SK-N-SH treated with all-trans-retinoic acid at 6 μM for 48 hours (cell line): ENCODE results near the gene FRMD4A.

Experiments
- ATAC-seq: fragments of 200-7000 bp; cut with Tn5 transposase; 3 replicates; pipeline ENCODE4 v1.9.1; 2020; ENCODE audit warnings: mild to moderate bottlenecking, moderate library complexity
- ARNTL ChIP-seq: fragments of 450-650 bp; formaldehyde crosslinking; IDR thresholded peaks from 2 replicates; pipeline ENCODE4 v1.5.0; 2020; ENCODE audit warnings: low read depth, mild to moderate bottlenecking, moderate library complexity, borderline replicate concordance
- BACH2 ChIP-seq: fragments of 250-450 bp; sonication (Bioruptor Pico); IDR thresholded peaks from 2 replicates; pipeline ENCODE4 v1.9.0; 2021; ENCODE audit warnings: mild to moderate bottlenecking, borderline replicate concordance
- CSDC2 ChIP-seq: fragments of 250-450 bp; sonication (Bioruptor Pico); IDR thresholded peaks from 2 replicates; pipeline ENCODE4 v1.5.0; 2020; ENCODE audit warnings: mild to moderate bottlenecking, moderate library complexity
- ESRRG ChIP-seq: fragments of 250-450 bp; sonication (Bioruptor Pico); IDR thresholded peaks from 2 replicates; pipeline ENCODE4 v1.6.1; 2021; ENCODE audit warnings: mild to moderate bottlenecking
- GLIS3 ChIP-seq: fragments of 250-450 bp; sonication (Bioruptor Pico); IDR thresholded peaks from 2 replicates; pipeline ENCODE4 v1.5.0; 2020; ENCODE audit warnings: mild to moderate bottlenecking, moderate library complexity
- ISL1 ChIP-seq: fragments of 250-450 bp; sonication (Bioruptor Pico); IDR thresholded peaks from 2 replicates; pipeline ENCODE4 v2.1.2; 2022; ENCODE audit warnings: mild to moderate bottlenecking, moderate library complexity
- OSR1 ChIP-seq: fragments of 250-450 bp; sonication (Bioruptor Pico); IDR thresholded peaks from 2 replicates; pipeline ENCODE4 v1.8.0; 2022; ENCODE audit warnings: moderate library complexity, mild to moderate bottlenecking, inconsistent platforms
- PATZ1 ChIP-seq: fragments of 250-450 bp; sonication (Bioruptor Pico); IDR thresholded peaks from 2 replicates; pipeline ENCODE4 v1.8.0; 2020; ENCODE audit warnings: mild to moderate bottlenecking, moderate library complexity, borderline replicate concordance
- PPARA ChIP-seq: fragments of 250-450 bp; sonication (Bioruptor Pico); IDR thresholded peaks from 2 replicates; pipeline ENCODE4 v1.5.0; 2020; ENCODE audit warnings: mild to moderate bottlenecking, borderline replicate concordance
- RARB ChIP-seq: fragments of 250-450 bp; sonication (Bioruptor Pico); IDR thresholded peaks from 2 replicates; pipeline ENCODE4 v1.8.0; 2021; ENCODE audit warnings: mild to moderate bottlenecking, moderate library complexity
- SNAI2 ChIP-seq: fragments of 250-450 bp; sonication (Bioruptor Pico); IDR thresholded peaks from 2 replicates; pipeline ENCODE4 v1.5.0; 2020; ENCODE audit warnings: mild to moderate bottlenecking, moderate library complexity
- TCF4 ChIP-seq: fragments of 250-450 bp; sonication (Bioruptor Pico); IDR thresholded peaks from 2 replicates; pipeline ENCODE4 v1.8.0; 2021; ENCODE audit warnings: mild to moderate bottlenecking, moderate library complexity, borderline replicate concordance
- TOX ChIP-seq: fragments of 250-450 bp; sonication (Bioruptor Pico); IDR thresholded peaks from 2 replicates; pipeline ENCODE4 v1.8.0; 2021; ENCODE audit warnings: mild to moderate bottlenecking, moderate library complexity, borderline replicate concordance
- TSHZ2 ChIP-seq: fragments of 250-450 bp; sonication (Bioruptor Pico); IDR thresholded peaks from 2 replicates; pipeline ENCODE4 v1.5.0; 2020; ENCODE audit warnings: mild to moderate bottlenecking, moderate library complexity
- ZC3H10 ChIP-seq: fragments of 250-450 bp; sonication (Bioruptor Pico); IDR thresholded peaks from 2 replicates; pipeline ENCODE4 v1.5.1; 2021; ENCODE audit warnings: mild to moderate bottlenecking, moderate library complexity
- ZFP3 ChIP-seq: fragments of 250-450 bp; sonication (Bioruptor Pico); IDR thresholded peaks from 2 replicates; pipeline ENCODE4 v1.5.0; 2020; ENCODE audit warnings: mild to moderate bottlenecking, moderate library complexity
- ZFP30 ChIP-seq: fragments of 450-650 bp; formaldehyde crosslinking; IDR thresholded peaks from 2 replicates; pipeline ENCODE4 v1.5.0; 2022; ENCODE audit warnings: mild to moderate bottlenecking, moderate library complexity
- ZNF565 ChIP-seq: fragments of 450-650 bp; formaldehyde crosslinking; conservative IDR thresholded peaks from 2 replicates; pipeline ENCODE4 v1.5.0; 2020; ENCODE audit warnings: low read depth, mild to moderate bottlenecking, moderate library complexity
- ZNF70 ChIP-seq: fragments of 450-650 bp; formaldehyde crosslinking; IDR thresholded peaks from 2 replicates; pipeline ENCODE4 v1.5.0; 2020; ENCODE audit warnings: mild to moderate bottlenecking, moderate library complexity
- ZNF8 ChIP-seq: fragments of 450-650 bp; formaldehyde crosslinking; IDR thresholded peaks from 2 replicates; pipeline ENCODE4 v1.5.0; 2020; ENCODE audit warnings: mild to moderate bottlenecking, moderate library complexity
- TF ChIP-seq, protein P1 (sequence below): fragments of 250-450 bp; sonication (Bioruptor Pico); IDR thresholded peaks from 2 replicates; pipeline ENCODE4 v1.5.1; 2020; ENCODE audit warnings: low read depth, mild to moderate bottlenecking, moderate library complexity
- TF ChIP-seq, protein P2 (sequence below): fragments of 250-450 bp; sonication (Bioruptor Pico); IDR thresholded peaks from 2 replicates; pipeline ENCODE4 v1.8.0; 2021; ENCODE audit warnings: low read depth, mild to moderate bottlenecking, moderate library complexity, borderline replicate concordance

The FRMD4A gene

DNA sequence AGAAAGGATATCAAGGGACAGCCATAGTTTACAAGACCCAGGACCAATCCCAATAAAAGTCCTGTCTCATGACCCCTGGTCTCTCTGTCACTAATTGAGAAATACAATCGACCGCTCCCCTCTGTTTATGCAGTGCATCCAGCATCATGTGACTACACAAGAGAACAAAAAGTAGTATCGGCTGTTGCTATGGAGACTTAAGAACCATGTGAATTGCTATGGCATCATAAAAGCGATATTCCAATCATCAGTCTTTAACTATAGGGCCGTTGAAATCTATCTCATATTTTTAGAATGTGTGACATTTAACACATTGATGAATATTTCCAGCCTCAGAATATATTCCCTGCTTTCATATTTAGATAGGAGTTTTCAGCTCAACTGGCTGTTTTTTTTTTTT lies 139.3 kb downstream of the FRMD4A start:
- TF ChIP-seq ZNF8 (CRISPR knock-in tag), result no peak
- no peak for TF ChIP-seq GLIS3 (CRISPR knock-in tag)
- TF ChIP-seq, all 23 proteins: peak for 0
- ATAC-seq, result no peak

- no peak for TF ChIP-seq ZNF8 (CRISPR knock-in tag)
- TF ChIP-seq PPARA, result no peak
- no peak for TF ChIP-seq ZNF565 (CRISPR knock-in tag)
- no peak for TF ChIP-seq ARNTL (CRISPR knock-in tag)
- no peak for TF ChIP-seq PATZ1
- no peak for TF ChIP-seq ZC3H10 (CRISPR knock-in tag)
- no peak for TF ChIP-seq CSDC2 (CRISPR knock-in tag)
- no peak for TF ChIP-seq TSHZ2 (CRISPR knock-in tag)
- TF ChIP-seq BACH2 (CRISPR knock-in tag), result no peak
- no peak for TF ChIP-seq RARB (CRISPR knock-in tag)
- no peak for TF ChIP-seq OSR1 (CRISPR knock-in tag)
- TF ChIP-seq ISL1, result no peak
- TF ChIP-seq TOX (CRISPR knock-in tag), result no peak
- no peak for TF ChIP-seq ZNF70
- TF ChIP-seq ZFP3 (CRISPR knock-in tag), result no peak
- TF ChIP-seq, protein P1, sequence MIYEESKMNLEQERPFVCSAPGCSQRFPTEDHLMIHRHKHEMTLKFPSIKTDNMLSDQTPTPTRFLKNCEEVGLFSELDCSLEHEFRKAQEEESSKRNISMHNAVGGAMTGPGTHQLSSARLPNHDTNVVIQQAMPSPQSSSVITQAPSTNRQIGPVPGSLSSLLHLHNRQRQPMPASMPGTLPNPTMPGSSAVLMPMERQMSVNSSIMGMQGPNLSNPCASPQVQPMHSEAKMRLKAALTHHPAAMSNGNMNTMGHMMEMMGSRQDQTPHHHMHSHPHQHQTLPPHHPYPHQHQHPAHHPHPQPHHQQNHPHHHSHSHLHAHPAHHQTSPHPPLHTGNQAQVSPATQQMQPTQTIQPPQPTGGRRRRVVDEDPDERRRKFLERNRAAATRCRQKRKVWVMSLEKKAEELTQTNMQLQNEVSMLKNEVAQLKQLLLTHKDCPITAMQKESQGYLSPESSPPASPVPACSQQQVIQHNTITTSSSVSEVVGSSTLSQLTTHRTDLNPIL, result no peak
- TF ChIP-seq ESRRG (CRISPR knock-in tag), result no peak
- no peak for TF ChIP-seq ZFP30
- no peak for TF ChIP-seq TCF4 (CRISPR knock-in tag)
- ATAC-seq, result no peak
Observed at GRCh38 chr10:14190702-14191101, 140.0 kb downstream of the FRMD4A start.

GRCh38 chr10:14186245-14186644 lies 144.5 kb downstream of the FRMD4A start:
- no peak for TF ChIP-seq ZNF565 (CRISPR knock-in tag)
- TF ChIP-seq, all 23 proteins: peak for 0
- ATAC-seq, result peak; percentile 54; the same call in 2 of the 3 replicates

GRCh38 chr10:14185316-14186045 lies 145.2 kb downstream of the FRMD4A start:
- ATAC-seq, result peak; percentile 60
- TF ChIP-seq TSHZ2 (CRISPR knock-in tag), result no peak
- TF ChIP-seq ARNTL (CRISPR knock-in tag), result no peak
- TF ChIP-seq, protein P2, sequence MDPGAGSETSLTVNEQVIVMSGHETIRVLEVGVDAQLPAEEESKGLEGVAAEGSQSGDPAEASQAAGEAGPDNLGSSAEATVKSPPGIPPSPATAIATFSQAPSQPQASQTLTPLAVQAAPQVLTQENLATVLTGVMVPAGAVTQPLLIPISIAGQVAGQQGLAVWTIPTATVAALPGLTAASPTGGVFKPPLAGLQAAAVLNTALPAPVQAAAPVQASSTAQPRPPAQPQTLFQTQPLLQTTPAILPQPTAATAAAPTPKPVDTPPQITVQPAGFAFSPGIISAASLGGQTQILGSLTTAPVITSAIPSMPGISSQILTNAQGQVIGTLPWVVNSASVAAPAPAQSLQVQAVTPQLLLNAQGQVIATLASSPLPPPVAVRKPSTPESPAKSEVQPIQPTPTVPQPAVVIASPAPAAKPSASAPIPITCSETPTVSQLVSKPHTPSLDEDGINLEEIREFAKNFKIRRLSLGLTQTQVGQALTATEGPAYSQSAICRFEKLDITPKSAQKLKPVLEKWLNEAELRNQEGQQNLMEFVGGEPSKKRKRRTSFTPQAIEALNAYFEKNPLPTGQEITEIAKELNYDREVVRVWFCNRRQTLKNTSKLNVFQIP, result no peak
- no peak for TF ChIP-seq SNAI2
- peak; percentile 60 for TF ChIP-seq ZNF70
- peak; percentile 98 for TF ChIP-seq PATZ1
- no peak for TF ChIP-seq PPARA
- TF ChIP-seq TOX (CRISPR knock-in tag), result peak; percentile 15; the same call in 1 of the 2 replicates
- TF ChIP-seq CSDC2 (CRISPR knock-in tag), result no peak
- TF ChIP-seq, protein P1, result peak; percentile 93
- no peak for TF ChIP-seq BACH2 (CRISPR knock-in tag)
- no peak for TF ChIP-seq OSR1 (CRISPR knock-in tag)
